NCI-H226 (cell line): ENCODE data around the gene MSI2.

Experiments
- DNase-seq: peaks from one replicate; pipeline ENCODE4 v3.0.0-alpha.2; 2015

MSI2 gene

DNA sequence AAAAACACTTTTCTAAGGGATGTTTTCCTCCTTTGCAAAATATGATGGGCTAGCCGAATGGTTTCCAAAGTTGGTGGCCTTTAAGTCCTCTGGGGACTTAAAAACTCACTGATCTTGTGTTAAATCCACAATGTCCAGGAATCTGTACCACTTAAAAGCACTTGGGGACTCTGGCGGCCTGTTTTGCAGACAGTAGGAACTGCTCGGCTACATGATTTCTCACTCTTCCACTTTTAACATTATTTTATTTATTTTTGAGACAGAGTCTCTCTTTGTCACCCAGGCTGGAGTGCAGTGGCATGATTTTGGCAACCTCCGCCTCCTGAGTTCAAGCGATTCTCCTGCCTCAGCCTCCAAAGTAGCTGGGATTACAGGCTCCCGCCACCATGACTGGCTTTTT lies 9.1 kb upstream of the MSI2 start:
- no peak for DNase-seq

DNA sequence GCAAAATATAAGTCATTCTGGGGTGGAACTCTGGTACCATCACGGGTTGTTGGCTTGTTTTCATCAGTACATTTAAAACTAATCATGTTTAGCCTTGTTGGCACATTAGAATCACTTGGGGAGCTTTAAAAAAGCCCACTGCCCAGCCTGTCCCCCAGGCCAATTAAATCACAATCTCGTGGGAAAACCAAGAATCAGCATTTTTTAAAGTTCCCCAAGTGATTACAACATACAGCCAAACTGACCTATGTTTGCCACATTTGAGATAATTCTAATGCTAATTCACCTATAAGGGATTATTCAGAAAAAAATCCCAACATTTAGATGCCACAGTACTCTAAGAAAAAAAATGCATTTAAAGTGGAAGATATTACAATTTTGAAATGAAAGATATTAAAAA lies 8.4 kb upstream of the MSI2 start:
- no peak for DNase-seq

DNA sequence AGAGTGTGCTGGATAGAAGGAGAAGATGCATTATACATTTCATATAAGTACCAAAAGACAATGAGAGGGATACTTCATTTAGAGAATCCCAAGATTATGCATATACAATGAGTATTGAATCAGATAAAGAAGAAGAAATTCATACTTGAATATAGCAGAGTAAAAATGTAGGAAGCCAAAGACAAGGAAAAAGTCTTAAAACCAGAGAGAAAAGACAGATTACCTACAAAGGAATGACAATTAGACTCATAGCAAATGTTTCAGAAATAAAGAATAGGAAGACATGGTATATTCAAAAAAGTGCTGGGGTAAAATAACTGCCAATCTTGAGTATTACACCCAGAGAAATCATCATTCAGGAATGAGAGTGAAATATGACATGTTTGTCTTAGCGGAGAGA lies 6.8 kb upstream of the MSI2 start:
- DNase-seq: no peak

DNA sequence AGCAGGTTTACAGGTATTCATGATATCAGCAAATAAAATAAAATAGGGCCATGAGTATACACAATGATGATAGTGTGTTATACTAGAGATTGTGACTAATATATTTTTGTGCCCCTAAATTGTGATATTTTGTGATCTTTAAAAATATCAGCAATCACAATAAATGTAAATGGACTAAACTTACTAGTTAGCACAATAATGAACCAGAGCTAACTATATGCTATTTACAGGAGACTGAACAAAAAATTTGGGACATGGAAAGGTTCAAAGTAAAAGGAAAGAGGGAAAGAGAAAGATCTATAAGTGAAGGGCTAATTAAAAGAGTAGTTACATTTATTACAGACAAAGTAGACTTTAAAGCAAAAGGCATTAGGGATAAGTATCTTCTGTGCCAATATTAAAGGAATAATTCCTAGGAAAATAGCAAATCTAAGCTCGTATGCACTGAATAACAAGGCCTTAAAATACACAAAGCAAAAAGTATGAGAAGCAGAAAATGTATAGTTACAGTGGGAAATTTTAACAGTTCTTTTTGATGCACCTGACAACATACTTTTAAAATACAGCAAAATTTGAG lies 5.0 kb upstream of the MSI2 start:
- no peak for DNase-seq

DNA sequence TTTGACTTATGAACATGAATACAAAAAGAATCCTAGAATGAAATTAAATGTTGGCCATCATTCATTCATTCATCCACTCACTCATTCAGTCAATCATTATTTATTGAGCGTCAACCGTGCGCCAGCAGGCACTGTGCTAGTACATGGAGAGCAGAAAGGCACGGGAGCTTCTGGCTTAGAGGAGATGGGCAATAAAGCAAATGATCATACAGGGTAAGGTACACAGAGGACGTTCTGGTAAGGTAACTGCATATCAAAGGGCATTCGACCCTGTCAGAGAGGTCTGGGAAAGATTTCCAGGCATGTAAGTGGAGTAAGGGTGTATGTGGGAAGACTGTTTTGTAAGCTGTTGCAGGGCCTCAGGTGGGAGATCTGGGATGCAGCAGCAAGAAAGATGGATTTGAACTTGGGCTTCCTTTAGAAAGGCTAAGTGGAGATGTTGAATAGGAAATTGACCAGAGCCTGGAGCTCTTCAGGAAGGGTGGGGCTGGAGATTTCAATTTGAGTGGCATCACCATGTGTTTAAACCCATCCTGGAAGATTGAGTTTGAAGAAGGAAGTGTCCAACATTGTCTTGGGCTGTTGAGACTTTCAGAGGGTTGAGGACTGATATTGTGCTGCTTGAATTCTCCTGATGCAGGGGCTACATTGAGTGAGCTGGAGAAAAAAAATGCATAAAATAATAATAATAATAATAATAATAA lies 2.8 kb upstream of the MSI2 start:
- no peak for DNase-seq

DNA sequence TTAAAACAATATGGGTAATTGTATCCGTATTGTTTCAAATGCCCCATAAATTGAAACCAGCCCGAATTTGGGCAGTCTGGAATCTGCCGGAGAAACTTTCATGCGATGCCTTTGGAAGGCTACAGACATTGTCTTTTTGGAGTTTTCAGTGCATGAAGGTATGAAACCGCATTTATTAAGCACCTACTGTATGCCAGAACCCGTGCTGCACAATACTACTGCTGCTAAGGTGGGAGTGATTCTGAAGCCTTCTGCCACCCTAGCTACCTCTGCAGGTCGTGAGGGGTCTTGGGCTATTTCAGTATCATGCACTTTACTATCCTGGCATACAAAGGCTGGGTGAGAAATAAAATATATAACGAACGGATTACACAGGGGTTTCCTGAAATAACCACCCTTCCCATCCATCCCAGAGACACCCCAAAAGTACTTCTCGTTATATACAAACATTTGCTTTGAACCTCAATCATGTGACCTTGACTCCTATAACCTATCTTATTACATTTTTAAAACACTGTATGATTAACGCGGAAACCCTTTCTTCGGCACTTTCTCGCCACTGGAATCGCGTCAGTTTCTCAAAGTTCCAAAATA lies 1.0 kb upstream of the MSI2 start:
- no peak for DNase-seq

DNA sequence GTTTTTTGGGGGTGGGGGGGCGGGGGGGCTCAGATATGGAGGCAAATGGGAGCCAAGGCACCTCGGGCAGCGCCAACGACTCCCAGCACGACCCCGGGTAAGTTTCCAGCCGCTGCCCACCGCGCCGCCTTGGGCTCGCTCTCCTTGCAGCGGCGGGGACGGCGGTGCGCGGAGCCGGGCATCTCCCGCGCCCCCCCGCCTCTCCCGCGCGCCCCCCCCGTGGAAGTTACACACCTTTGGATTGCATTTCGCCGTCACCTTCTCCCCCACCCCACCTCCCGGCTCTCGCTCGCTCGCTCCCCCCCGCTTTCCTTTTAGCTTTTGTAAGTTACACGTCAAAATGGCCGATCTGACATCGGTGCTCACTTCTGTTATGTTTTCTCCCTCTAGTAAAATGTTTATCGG lies 387 bp downstream of the MSI2 start:
- peak; percentile 6 for DNase-seq

DNA sequence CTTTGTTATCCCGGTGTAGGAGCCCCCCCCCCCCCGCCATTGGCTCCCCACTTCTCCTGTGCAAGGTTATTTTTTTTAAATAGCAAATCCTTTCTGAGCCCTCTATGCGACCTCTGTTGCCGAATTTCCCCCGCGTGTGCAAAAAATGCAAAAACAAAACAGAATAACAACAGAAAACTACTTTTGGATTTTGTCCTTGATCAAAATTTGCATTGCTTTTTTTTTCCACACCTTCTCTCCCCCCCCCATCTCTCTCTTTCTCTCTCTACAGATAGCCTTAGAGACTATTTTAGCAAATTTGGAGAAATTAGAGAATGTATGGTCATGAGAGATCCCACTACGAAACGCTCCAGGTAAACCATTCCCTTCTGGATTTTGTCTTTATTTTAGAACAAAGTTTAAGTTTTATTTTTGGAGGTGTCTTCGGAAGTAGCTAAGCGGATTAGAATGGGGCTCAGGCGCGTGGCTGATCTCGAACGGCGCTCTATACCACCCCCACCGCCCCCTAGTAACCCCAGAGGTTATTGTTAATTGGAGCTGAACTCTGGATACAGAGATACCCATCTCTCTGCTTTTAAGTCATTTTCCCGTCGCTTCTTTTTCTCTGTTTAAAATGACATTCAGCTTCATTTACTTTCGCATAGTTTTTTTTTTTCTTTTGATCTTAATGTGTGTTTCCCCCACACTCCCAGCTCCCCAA lies 1.0 kb downstream of the MSI2 start:
- DNase-seq: no peak

DNA sequence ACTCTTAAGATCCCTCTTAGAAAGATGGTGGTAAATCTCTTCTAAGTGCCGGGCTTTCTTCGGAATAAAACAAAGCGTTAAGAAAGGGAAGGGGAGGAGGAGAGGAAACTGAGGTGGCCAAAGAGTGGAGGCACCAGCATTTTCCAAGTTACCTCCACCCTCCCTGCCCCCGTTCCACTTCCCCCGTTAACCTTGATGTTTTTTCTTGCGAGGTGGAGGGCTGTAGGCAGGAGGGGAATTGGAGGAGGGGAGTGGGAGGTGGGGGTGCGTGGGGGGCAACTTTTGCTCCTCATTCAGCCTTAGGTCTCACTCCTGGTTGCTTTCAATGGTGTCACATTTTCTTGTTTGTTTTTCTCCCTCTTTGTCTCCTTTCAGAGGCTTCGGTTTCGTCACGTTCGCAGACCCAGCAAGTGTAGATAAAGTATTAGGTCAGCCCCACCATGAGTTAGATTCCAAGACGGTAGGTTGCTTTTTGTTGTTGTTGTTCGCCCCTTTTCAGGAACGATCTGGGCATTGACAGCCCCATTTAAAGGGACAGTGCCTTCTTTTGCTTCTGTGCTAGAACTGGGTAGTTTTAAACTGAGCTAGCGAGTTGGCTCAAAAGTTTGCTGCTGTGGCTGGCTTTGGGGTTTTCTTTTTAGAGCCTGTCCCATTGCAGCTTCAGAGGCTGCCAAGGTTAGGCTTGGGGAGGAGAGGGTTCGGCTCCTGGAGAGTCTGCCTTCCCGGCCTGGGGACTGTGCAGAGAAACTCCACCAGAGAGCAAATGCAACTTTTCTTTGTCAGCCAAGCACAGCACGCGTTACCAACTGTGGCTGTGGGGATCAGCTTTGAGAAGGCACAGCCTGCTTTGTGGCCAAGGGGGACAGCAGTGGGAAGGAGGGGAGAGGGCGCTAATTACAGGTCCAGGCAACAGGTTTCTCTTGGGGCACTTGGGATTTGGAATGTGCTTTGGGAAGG lies 1.9 kb downstream of the MSI2 start:
- no peak for DNase-seq

DNA sequence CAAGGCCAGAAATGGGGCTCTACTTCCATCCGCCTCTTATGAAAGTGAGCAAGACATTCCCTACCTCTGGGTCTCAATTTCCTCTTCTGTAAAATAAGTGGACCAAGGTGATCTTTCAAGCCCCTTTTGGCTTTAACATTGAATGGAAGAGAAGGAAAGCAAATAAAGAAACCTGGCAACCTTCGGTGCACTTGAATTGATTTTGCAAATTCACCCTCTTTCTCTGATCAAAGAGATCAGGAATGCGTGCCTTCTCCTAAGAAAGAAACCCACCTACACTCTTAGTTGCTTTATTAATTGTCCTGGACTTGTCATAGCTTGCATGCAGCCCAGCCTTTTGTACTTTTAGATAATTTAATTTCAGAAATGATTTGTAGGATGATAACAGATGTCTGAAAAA lies 3.0 kb downstream of the MSI2 start:
- no peak for DNase-seq

DNA sequence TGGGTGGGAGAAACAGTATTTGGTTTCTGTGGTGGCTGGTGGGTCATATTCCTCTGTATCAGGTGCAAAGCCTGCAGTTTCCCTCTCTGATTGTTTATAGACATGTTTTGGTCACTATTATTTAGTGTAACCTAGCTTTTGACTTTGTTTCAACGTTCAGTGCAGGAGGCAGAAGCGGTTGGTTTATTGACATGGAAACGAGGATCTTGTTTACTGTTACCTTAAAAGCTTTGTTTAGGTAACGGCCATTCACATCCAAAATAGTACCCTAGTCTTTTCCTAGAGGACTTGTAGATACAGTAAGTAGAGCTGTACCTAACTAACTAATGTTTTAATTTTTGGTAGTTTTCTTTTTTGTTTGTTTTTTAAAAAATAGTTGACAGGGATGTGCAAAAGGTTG lies 3.5 kb downstream of the MSI2 start:
- no peak for DNase-seq

DNA sequence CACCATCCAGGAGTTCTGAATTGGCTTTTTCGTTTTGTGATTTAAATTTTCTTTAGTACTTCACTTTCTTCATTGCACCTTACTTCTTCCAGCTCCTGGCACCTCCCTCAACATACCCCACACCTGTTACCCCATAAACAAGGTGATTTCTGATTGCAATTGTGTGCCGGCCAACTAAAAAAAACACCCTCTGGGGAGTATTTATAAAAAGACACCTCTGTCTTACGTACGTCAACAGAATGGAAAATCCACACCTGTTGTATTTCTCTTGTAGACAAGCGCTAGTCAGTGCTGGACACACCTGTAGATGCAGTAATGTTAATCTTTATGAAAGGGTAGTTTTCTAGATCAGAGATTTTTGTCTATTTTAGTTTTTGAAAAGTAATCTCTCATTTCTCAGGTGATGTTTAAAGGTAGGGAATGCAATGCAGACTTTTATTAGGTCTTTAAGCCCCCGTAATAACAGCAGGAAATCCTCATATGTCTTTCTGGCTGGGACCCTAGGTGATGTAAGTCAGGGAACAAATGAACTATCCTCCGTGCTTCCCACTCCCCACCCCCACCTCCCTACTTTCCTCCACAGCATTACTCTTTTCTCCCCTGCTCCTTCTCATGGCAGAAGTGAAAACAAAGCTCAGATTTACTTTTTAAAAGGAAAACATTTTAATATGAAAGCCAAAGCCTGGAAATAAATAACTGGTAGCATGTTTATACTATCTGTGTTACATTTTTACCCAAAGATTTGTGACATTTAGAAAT lies 4.2 kb downstream of the MSI2 start:
- DNase-seq: no peak

DNA sequence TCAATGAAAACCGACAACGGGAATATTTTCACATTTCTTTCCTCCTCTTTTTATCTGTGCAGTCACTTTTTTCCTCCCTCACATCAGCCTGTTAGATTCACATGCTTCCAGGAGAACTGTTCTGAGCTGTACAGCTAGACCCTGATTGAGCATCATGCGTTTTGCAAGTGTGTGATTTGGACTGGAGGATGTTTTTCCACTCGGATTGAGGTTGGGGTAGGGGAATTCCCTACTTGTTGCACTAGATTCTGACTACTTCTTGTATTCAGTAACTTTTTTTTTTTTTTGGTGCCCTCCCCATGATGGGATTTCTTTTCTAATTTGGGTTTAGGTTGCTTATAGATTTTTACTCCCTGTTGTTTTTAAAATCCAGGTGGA lies 4.8 kb downstream of the MSI2 start:
- no peak for DNase-seq

DNA sequence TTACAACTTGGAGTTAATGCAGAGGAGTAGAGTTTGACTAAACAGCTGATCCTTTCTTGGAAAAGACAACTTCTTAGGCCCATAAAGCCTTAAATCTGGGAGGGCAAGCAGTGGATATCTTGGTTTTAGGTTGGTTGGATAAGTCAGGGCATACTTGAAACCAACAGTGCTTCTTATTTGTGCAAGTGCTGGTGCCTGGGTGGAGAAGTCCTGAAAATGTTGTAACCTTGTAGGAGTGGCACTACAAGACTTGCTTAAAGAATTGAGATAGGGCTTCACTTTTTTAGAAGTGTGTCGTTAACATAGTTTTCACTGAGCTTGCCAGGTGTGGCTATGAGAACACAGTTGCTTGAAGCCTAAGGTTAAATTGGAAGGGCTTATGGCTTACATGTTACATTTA lies 6.2 kb downstream of the MSI2 start:
- no peak for DNase-seq

DNA sequence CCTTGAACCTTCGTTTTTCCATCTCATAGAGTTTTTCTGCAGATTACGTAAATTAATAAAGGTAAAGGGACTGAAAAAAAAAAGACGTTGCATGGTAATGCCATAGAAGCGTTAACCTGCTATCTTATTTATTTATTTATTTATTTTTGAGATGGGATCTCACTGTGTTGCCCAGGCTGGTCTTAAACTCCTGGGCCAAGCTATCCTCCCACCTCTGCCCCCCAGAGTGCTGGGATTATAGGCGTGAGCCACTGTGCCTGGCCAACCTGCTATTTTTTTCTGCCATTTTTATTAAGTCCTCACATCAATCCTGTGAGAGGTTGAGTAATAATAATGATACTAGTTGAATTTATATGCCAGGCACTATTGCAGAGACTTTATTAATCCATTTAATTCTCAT lies 7.9 kb downstream of the MSI2 start:
- no peak for DNase-seq

DNA sequence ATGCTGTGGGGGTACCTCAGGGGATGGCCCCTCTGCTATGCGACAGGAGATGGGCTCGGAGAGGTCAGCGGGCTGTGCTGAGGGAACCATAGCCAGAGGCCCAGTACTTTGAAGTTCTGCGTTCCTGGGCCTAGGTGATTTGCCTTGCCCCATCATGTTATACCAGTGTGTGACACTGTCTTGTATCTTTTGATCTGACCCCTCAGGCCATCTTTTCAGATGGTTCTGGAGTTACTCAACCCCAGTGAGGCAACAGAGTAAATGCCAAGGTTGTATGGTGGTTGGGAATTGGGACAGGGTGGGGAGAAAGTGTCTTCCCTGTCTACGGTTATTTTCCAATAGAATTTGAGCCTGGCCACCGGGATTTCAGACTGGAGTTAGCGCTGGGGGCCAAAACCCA lies 8.5 kb downstream of the MSI2 start:
- DNase-seq: no peak

DNA sequence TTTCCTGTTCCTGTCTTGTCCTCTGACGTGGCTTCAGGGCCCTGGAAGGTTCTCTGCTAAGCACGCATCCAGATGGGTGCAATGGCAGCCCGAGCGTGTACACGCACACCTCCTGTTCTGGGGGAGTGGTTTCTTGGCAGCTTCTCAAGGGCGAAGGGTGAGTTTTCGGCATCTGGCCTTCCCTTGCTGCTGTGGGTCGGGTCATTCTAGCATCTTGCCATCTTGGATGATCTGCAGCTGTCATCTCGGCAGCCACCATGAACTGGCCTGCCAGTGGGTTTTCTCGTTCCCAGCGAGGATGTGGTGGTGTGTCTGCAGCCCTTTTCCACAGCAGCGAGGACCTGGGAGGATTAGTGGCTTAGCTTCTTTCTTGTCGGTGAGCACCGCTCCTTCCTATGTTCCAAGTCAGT lies 10.6 kb downstream of the MSI2 start:
- no peak for DNase-seq

DNA sequence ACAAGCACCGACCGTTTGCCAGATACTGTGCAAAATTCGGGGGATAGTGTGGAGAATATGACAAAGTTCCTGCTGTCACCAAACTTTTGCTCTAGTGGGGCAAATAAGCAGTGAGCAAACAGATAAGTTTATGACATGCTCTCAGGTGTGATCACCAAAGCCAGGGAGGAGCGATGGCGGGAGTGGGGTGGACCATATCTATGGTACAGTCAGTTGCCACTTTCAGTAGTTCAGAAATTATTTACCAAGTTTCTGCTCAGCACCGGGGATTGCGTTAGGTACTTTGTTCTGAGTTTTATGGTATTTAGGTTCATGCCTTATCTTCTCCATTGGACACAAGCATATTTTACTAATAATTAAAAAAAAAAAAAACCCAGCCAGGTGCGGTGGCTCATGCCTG lies 11.9 kb downstream of the MSI2 start:
- DNase-seq: no peak

DNA sequence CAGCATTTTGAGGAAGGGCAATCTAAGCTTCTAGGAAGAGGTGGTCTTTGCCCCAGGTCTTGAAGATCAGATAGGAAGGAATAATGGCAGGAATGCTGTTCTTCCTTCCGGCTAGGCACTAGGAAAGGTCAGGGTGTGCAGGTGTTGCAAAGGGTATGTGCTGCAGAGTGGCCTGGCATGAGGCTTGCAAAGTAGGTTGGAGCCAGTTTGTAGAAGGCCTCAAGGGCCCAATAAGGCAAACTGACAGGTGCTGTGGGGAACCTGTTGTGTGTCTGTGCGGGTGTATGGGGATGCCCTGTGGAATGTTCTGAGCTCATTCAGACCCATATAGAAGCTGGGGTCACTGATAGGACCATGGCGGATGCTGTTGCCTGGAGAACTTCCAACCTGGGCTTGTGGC lies 12.7 kb downstream of the MSI2 start:
- DNase-seq: no peak

DNA sequence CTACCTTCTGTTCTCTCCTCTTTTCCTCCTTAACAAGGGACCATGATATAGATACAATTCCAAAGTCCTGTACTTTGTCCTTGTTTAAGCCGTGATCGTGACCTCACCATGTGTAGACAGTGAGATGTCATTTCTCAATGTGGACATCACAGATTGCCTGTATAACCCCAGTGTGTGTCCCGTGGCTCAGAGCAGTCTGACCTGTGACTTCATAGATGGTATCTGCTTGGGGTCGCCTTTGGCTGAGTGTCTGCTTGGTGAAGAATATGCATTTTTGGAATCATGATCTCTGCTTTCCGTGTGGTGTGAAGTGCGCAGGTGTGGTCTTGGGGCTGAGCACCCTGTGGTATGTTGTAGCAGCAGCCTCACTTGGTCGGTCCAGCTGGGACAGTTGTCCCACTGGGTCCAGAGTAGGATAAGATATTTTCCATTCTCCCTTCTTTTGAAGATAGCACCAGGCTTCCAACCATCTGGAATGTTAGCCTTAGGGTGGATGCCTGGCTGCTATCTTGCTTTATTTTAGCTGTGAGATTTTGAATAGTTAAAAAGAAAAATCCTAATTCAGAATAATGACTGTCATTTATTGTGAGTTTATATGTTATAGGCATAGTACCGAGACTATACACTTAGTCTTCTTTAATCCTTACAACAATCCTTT lies 13.4 kb downstream of the MSI2 start:
- no peak for DNase-seq

DNA sequence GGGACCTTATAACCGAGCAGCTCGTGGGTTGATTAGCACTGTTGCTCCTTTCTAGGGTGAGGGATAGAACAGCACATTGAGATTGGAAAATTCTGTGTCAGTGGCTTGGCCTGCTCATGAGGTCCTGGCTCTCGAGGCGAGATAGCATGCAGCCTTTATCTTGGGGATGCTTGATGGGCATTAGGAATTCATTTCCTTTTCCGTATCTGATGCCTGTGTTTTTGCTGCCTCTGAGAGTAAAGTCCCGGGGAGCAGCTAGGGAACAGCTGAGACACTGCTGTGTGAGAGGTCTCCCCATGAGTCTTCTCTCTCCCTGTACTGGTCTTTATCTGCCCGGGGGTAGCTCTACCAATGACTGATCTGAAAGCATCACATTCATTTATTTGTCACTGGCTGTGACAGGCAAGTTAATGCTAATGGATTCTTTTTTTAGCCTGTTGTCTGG lies 14.5 kb downstream of the MSI2 start:
- DNase-seq: no peak

DNA sequence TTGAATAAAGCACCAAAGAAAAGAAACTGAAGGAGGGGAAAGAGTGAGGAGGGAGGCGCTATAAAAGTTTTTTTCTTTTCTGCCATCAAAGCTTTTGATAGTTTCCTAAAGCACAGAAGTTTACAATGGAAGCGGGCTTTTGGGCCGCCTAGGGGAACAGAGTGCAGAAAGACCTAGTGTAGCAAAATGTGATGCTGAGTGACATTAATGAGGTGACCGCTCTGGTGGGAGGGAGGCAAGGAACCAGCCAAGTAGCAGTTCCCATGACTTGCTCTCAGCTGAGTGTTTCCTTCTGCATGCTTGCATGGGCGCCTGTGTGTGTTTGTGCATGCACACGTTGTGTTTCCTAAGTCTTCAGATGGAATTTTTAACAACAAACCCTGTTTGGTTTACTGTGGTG lies 15.5 kb downstream of the MSI2 start:
- no peak for DNase-seq
